IMR-90 (cell line): ENCODE results near the gene LDHD.

Source experiments
- BHLHE40 ChIP-seq: fragments of 150-350 bp; IDR thresholded peaks from 2 replicates; pipeline ENCODE4 v1.6.1; 2016; ENCODE audit warnings: mild to moderate bottlenecking, low read depth, low read length
- CTCF ChIP-seq: conservative IDR thresholded peaks from 2 replicates; pipeline ENCODE4 v1.5.1; 2012; ENCODE audit warnings: mild to moderate bottlenecking, low read depth, low read length, improper control_type of control experiment
- POLR2A ChIP-seq: IDR thresholded peaks from 2 replicates; pipeline ENCODE4 v1.6.1; 2012; ENCODE audit warnings: mild to moderate bottlenecking, low read depth, low read length

- TF ChIP-seq CTCF (no peak), BHLHE40 (no peak), POLR2A (no peak)
Measured at GRCh38 chr16:75081179-75081859, 35.3 kb downstream of the LDHD start.
